Spleen (tissue), 7 donors: Measurements from ENCODE around the gene GRID2.

ENCODE experiments used
- CTCF ChIP-seq, 11 experiments: fragments of 200-600 bp in 7 of 11; fragments of 450-650 bp in 4 of 11; sonication (generic) in 4 of 11; IDR thresholded peaks in 8 of 11; conservative IDR thresholded peaks in 3 of 11; 1 replicate in 7 of 11; 2 replicates in 4 of 11; pipeline versions ENCODE4 v1.4.0 to v1.8.0; 2016 to 2021; ENCODE audit warnings: antibody characterized with exemption in 11 of 11, inconsistent platforms in 4 of 11, mild to moderate bottlenecking in 1 of 11
- POLR2A ChIP-seq, 3 donors: fragments of 450-650 bp; IDR thresholded peaks; one replicate each; pipeline ENCODE4 v1.5.1; 2017; ENCODE audit warnings: antibody characterized with exemption in 3 of 3, mild to moderate bottlenecking in 1 of 3
- donor health status: DM: no; HTN: no; CAD: no; lungs with moderate emphysema.
- donor health status: DM: no; HTN: no; CAD: no.
- donor health status: DM: no; HTN: no; CAD: no.

- TF ChIP-seq CTCF (IDR thresholded peaks at IDR 0.05 in 8 of 11, conservative IDR thresholded peaks at IDR 0.05 in 3 of 11) = no peak
- TF ChIP-seq POLR2A (IDR thresholded peaks at IDR 0.05) = no peak
Measured at GRCh38 chr4:92263575-92263974, 40.2 kb upstream of the GRID2 start.
